Osteocyte (in vitro differentiated cells): Measurements from ENCODE around the gene JADE1. TPM values are rescaled to one million over a fixed set of nuclear protein-coding genes. Genes with fewer than 3 reads are reported as not detected.
A peak's percentile ranks its signal among the peaks of the same experiment; 100 is the strongest.

Source experiments
- DNase-seq: peaks from one replicate; pipeline ENCODE4 v3.0.0; 2021; ENCODE audit warnings: mixed read lengths; ENCODE audit not compliant: unreplicated experiment; ENCODE audit errors: extremely low spot score
- H3K27ac Mint-ChIP-seq: one replicate; pipeline ENCODE4 v1.8.0; 2021; ENCODE audit warnings: mild to moderate bottlenecking, mixed read lengths; ENCODE audit not compliant: unreplicated experiment
- H3K27me3 Mint-ChIP-seq: one replicate; pipeline ENCODE4 v1.8.0; 2021; ENCODE audit warnings: mixed read lengths; ENCODE audit not compliant: unreplicated experiment
- H3K36me3 Mint-ChIP-seq: one replicate; pipeline ENCODE4 v1.8.0; 2021; ENCODE audit warnings: mixed read lengths; ENCODE audit not compliant: unreplicated experiment
- H3K4me1 Mint-ChIP-seq: one replicate; pipeline ENCODE4 v1.8.0; 2021; ENCODE audit warnings: mixed read lengths; ENCODE audit not compliant: unreplicated experiment
- H3K4me3 Mint-ChIP-seq: one replicate; pipeline ENCODE4 v1.8.0; 2021; ENCODE audit warnings: mild to moderate bottlenecking, moderate library complexity, mixed read lengths; ENCODE audit not compliant: unreplicated experiment
- H3K9me3 Mint-ChIP-seq: one replicate; pipeline ENCODE4 v1.8.0; 2021; ENCODE audit warnings: mixed read lengths; ENCODE audit not compliant: unreplicated experiment
- CTCF ChIP-seq: fragments of 200-600 bp; sonication (generic); IDR thresholded peaks from 2 replicates; pipeline ENCODE4 v1.5.0; 2021; ENCODE audit warnings: antibody characterized with exemption, mild to moderate bottlenecking, moderate library complexity
- total RNA-seq: library from RNA; stranded (reverse); gene quantifications from 2 replicates; pipeline ENCODE4 v1.2.1, GENCODE V29; 2021

Gene JADE1
- total RNA-seq, 1 donor from 2014 or later: 19.7 TPM

GRCh38 chr4:128863312-128864075 is 54.0 kb downstream of the JADE1 start:
- TF ChIP-seq CTCF: peak; percentile 92
- H3K36me3 Mint-ChIP-seq: peaks cover 21% of the 10 kb centered on the region
- DNase-seq: peak; percentile 91
- no peak overlapping the region for H3K27ac Mint-ChIP-seq
- peaks cover 14% of the 10 kb centered on the region for H3K4me1 Mint-ChIP-seq
- no peak overlapping the region for H3K4me3 Mint-ChIP-seq
- H3K9me3 Mint-ChIP-seq: no peaks in the 10 kb centered on the region
- no peaks in the 10 kb centered on the region for H3K27me3 Mint-ChIP-seq

- no peaks in the 10 kb centered on the region for H3K9me3 Mint-ChIP-seq
- TF ChIP-seq CTCF: no peak
- H3K36me3 Mint-ChIP-seq: peaks cover 27% of the 10 kb centered on the region
- H3K27ac Mint-ChIP-seq: no peak overlapping the region
- no peak for DNase-seq
- H3K27me3 Mint-ChIP-seq: no peaks in the 10 kb centered on the region
- peaks cover 4% of the 10 kb centered on the region for H3K4me1 Mint-ChIP-seq
- no peak overlapping the region for H3K4me3 Mint-ChIP-seq
Measured at GRCh38 chr4:128865132-128865531, 55.6 kb downstream of the JADE1 start.

- no peak overlapping the region for H3K27ac Mint-ChIP-seq
- no peak for TF ChIP-seq CTCF
- no peaks in the 10 kb centered on the region for H3K9me3 Mint-ChIP-seq
- peaks cover 3% of the 10 kb centered on the region for H3K4me1 Mint-ChIP-seq
- H3K27me3 Mint-ChIP-seq: no peaks in the 10 kb centered on the region
- peaks cover 27% of the 10 kb centered on the region for H3K36me3 Mint-ChIP-seq
- no peak for DNase-seq
- H3K4me3 Mint-ChIP-seq: no peak overlapping the region
Measured at GRCh38 chr4:128866269-128866668, 56.8 kb downstream of the JADE1 start.

- Mint-ChIP-seq H3K9me3 (no peaks in the 10 kb centered on the region), H3K27ac (no peak overlapping the region), H3K27me3 (no peaks in the 10 kb centered on the region), H3K4me1 (peaks cover 3% of the 10 kb centered on the region), H3K36me3 (peaks cover 28% of the 10 kb centered on the region), H3K4me3 (no peak overlapping the region)
- TF ChIP-seq CTCF: no peak
- DNase-seq: no peak
Measured at GRCh38 chr4:128866691-128867090, 57.2 kb downstream of the JADE1 start.

- no peak overlapping the region for H3K4me3 Mint-ChIP-seq
- H3K36me3 Mint-ChIP-seq: peaks cover 36% of the 10 kb centered on the region
- H3K27me3 Mint-ChIP-seq: no peaks in the 10 kb centered on the region
- no peaks in the 10 kb centered on the region for H3K9me3 Mint-ChIP-seq
- no peak overlapping the region for H3K27ac Mint-ChIP-seq
- no peaks in the 10 kb centered on the region for H3K4me1 Mint-ChIP-seq
- DNase-seq: no peak
- TF ChIP-seq CTCF: no peak
Measured at GRCh38 chr4:128868758-128869157, 59.3 kb downstream of the JADE1 start.
